ENCODE results near the gene PPIA.

The PPIA gene

GRCh38 chr7:44757311-44757710, 39.2 kb upstream of the PPIA start:
- peaks cover 58% of the 10 kb centered on the region for H3K36me3 ChIP-seq
- no peak overlapping the region for H3K27ac ChIP-seq
- H3K27me3 ChIP-seq, result no peaks in the 10 kb centered on the region
- no peak overlapping the region for H3K4me3 ChIP-seq (ENCODE audit: low read depth in 1 of 2, low read length in 1 of 2)
- no peaks in the 10 kb centered on the region for H3K9me3 ChIP-seq
- H3K4me1 ChIP-seq (ENCODE audit: control insufficient read depth in 1 of 2, insufficient read depth in 1 of 2, low read depth in 1 of 2, low read length in 1 of 2), result no peaks in the 10 kb centered on the region
- TF ChIP-seq CTCF (IDR thresholded peaks at IDR 0.05), result no peak

GRCh38 chr7:44757739-44758138, 38.7 kb upstream of the PPIA start:
- Histone ChIP-seq H3K27ac (no peak overlapping the region), H3K4me1 (ENCODE audit: control insufficient read depth in 1 of 2, insufficient read depth in 1 of 2, low read depth in 1 of 2, low read length in 1 of 2) (no peaks in the 10 kb centered on the region), H3K4me3 (ENCODE audit: low read depth in 1 of 2, low read length in 1 of 2) (no peak overlapping the region), H3K36me3 (peaks cover 62% of the 10 kb centered on the region), H3K9me3 (no peaks in the 10 kb centered on the region), H3K27me3 (no peaks in the 10 kb centered on the region)
- no peak for TF ChIP-seq CTCF (IDR thresholded peaks at IDR 0.05)

GRCh38 chr7:44759246-44759645, 37.2 kb upstream of the PPIA start:
- H3K4me1 ChIP-seq (ENCODE audit: control insufficient read depth in 1 of 2, insufficient read depth in 1 of 2, low read depth in 1 of 2, low read length in 1 of 2), result no peaks in the 10 kb centered on the region
- H3K27ac ChIP-seq, result no peak overlapping the region
- H3K36me3 ChIP-seq, result peaks cover 77% of the 10 kb centered on the region
- no peak overlapping the region for H3K4me3 ChIP-seq (ENCODE audit: low read depth in 1 of 2, low read length in 1 of 2)
- TF ChIP-seq CTCF (IDR thresholded peaks at IDR 0.05), result no peak
- no peaks in the 10 kb centered on the region for H3K9me3 ChIP-seq
- no peaks in the 10 kb centered on the region for H3K27me3 ChIP-seq

GRCh38 chr7:44760034-44760580, 36.4 kb upstream of the PPIA start:
- H3K4me1 ChIP-seq (ENCODE audit: control insufficient read depth in 1 of 2, insufficient read depth in 1 of 2, low read depth in 1 of 2, low read length in 1 of 2), result peaks cover 0 to 7% of the 10 kb centered on the region in 2 experiments
- no peaks in the 10 kb centered on the region for H3K9me3 ChIP-seq
- no peak for TF ChIP-seq CTCF (IDR thresholded peaks at IDR 0.05)
- no peak overlapping the region for H3K27ac ChIP-seq
- H3K4me3 ChIP-seq (ENCODE audit: low read depth in 1 of 2, low read length in 1 of 2), result no peak overlapping the region
- H3K36me3 ChIP-seq, result peaks cover 86% of the 10 kb centered on the region
- H3K27me3 ChIP-seq, result no peaks in the 10 kb centered on the region

GRCh38 chr7:44761207-44762161, 35.0 kb upstream of the PPIA start:
- Histone ChIP-seq H3K36me3 (peaks cover 97% of the 10 kb centered on the region), H3K9me3 (no peaks in the 10 kb centered on the region), H3K27me3 (no peaks in the 10 kb centered on the region), H3K27ac (no peak overlapping the region), H3K4me1 (ENCODE audit: control insufficient read depth in 1 of 2, insufficient read depth in 1 of 2, low read depth in 1 of 2, low read length in 1 of 2) (peaks cover 0 to 7% of the 10 kb centered on the region in 2 experiments), H3K4me3 (ENCODE audit: low read depth in 1 of 2, low read length in 1 of 2) (no peak overlapping the region)
- TF ChIP-seq CTCF (IDR thresholded peaks at IDR 0.05), result no peak
